CD4-positive, alpha-beta T cell treated with Interleukin-6 for 4 hours (primary cell): Measurements from ENCODE around the gene BAIAP2.
A peak's percentile ranks its signal among the peaks of the same experiment; 100 is the strongest.

Source experiments
- DNase-seq: peaks from one replicate; pipeline ENCODE4 v3.0.0-alpha.2; 2020; ENCODE audit warnings: mixed read lengths

Gene BAIAP2, protein sequence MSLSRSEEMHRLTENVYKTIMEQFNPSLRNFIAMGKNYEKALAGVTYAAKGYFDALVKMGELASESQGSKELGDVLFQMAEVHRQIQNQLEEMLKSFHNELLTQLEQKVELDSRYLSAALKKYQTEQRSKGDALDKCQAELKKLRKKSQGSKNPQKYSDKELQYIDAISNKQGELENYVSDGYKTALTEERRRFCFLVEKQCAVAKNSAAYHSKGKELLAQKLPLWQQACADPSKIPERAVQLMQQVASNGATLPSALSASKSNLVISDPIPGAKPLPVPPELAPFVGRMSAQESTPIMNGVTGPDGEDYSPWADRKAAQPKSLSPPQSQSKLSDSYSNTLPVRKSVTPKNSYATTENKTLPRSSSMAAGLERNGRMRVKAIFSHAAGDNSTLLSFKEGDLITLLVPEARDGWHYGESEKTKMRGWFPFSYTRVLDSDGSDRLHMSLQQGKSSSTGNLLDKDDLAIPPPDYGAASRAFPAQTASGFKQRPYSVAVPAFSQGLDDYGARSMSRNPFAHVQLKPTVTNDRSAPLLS

DNA sequence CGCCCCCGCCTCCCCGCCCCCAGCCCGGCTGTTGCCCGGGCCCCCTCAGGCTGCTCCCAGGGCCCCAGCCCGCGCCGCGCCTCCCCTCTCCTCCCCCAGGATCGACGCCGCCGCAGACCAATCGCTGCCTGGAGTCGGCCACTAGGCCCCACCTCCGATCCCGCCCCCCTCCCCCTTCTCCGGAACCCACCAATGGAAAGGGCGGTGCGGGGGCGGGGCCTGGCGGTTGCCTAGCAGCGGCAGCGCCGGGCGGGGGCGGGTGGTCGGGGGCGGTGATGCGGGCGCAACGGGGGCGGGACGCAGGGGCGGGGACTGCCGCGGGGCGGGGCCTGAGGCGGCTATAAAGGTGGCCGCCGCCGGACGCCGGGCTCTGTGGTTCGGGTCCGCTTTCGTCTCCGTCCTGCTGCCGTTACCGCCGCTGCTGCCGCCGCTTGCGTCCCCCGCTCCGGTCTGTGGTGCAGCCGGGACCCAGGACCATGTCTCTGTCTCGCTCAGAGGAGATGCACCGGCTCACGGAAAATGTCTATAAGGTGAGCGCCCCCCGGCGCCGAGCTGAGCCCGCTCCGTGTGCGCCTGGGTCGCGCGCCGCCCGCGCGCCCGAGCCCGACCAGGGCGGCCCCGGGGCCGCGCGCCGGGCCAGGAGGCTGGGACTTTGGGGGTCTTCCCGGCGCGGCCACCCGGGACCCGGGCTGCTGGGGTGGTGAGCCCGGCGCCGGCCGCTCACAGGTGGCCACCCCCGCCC lies at the start of gene BAIAP2:
Gene BAIAP2 (plus strand): TSS at position 373 of the 742 bp plus-strand sequence. CDS start 104 bp downstream, at position 477.
- DNase-seq, result peak; percentile 100

DNA sequence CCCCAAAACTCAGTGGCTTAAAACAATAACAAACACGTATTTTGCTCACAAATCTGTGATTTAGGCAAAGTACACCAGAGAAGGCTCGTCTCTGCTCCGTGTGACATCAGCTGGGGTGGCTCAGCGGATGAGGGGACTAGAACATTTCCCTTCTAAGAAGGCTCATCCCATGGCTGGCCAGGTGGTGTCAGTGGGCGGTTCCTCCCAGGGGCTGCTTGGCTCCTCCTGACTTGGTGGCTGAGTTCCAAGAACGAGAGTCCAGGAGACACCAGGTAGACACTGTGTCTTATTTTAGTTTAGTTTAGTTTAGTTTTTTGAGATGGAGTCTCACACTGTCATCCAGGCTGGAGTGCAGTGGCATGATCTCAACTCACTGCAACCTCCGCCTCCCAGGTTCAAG lies 48.9 kb upstream of the BAIAP2 start:
- no peak for DNase-seq

DNA sequence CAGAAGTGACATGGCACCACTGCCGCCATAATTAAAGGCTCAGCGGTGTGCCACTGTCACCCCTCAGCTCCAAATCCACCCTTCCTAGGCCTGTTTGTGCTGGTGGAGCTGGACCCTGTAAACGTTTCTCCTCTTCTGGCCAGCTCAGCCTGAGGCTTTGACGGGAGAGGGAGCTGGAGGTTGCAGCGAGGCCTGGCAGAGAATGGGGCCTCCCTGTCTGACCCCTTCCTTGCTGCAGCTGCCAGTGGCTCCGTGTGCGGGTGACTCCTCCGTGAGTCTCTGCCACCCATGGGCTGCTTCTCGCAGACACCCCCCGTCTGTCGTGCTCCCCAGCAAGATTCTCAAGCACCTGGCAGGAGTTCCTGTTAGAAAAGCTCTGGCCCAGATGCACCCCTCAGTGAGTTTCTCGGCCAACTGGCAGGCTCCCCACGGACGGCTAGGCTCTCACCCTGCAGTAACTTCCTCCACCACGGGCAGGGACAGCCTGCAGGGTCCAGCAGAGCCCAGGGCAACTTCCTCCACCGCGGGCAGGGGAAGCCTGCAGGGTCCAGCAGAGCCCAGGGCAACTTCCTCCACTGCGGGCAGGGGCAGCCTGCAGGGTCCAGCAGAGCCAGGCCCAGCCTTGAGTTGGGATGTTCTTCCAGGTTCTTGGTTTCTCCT lies 48.0 kb upstream of the BAIAP2 start:
- DNase-seq, result no peak

DNA sequence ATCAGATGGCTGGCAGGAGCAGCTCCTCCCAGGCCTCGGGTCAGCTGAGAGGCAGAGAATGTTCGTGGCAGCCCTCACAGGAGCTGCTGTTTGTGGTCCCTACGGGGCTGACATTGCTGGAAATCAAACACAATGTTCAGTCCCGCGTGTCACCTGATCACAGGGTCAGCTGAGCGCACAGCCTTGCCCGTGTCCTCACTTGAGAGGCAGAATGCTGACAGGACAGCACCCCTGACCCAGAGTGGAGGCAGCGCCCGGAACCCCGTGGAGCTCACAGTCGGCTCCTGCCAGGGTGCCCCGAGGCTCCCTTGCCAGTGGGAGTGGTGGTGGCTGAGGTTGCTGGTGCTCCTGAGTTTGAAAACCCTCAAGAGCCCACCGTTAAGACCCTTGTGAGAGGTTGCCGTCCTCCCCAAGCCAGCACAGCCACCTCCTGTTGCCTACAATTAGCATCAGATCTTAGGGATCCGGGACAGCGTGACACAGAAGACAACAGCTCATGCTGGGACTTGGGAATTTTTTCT lies 47.0 kb upstream of the BAIAP2 start:
- no peak for DNase-seq

DNA sequence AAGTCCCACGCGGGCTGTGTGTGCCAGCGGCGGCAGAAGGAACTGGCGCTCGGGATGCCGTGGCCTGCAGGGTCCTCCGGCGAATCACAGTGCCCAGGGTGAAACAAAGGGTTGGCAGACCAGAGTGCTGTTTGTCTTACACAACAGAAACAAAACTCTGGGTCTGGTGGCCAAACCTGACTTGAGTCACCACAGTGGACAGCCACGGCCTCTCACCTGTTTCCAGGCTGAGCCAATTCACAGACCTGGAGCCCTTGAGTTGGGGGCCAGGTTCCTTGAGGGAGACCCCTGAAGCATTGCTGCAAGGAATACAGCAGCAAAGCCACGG lies 45.4 kb upstream of the BAIAP2 start:
- no peak for DNase-seq

DNA sequence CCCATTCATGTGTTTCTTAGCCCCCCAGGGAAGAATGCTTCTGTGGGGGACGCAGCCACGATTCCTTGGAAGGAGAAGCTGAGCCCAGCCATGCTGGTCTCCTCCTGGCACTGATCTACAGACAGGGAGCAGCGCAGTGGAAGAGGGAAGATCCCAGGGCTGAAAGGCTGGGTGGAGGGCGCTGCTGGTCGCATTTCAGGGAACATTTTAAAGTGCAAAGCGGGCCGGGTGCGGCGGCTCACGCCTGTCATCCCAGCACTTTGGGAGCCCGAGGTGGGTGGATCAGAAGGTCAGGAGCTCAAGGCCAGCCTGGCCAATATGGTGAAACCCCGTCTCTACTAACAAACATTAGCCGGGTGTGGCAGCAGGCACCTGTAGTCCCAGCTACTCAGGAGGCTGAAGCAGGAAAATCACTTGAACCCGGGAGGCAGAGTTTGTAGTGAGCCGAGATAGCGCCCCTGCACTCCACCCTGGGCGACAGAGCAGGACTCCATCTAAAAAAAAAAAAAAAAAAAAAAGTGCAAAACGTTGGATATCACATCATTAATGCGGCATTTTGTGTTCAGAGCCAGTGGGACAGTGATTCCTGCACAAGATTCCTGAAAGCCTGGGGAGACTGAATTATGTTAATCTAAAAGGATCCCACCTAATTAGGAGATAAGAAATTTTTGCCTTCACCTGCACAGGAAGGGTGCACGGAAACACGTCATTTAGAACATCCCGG lies 43.9 kb upstream of the BAIAP2 start:
- DNase-seq, result no peak

DNA sequence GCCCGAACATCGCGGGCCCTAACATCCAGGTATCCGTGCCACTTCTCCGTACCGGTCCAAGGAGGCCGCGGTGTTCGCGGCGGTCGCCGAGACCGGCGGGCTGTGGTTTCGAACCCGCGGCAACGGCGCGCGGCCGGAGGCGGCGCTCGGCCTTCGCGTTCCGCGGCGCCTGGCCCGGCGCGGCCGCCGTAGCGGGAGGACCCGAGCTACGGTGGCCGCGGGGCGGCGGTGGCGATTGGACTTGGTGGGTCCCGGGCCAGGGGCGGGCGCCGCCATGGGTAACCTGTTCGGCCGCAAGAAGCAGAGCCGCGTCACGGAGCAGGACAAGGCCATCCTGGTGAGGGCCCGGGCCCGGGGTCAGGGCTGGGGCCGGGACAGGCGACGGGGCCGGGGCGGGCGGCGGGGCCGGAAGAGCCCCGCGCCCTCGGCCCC lies 43.3 kb upstream of the BAIAP2 start, which contains the start of gene CHMP6:
Gene CHMP6 (plus strand): TSS at position 197 of the 432 bp plus-strand sequence. CDS start 78 bp downstream, at position 275.
- peak; percentile 77 for DNase-seq

DNA sequence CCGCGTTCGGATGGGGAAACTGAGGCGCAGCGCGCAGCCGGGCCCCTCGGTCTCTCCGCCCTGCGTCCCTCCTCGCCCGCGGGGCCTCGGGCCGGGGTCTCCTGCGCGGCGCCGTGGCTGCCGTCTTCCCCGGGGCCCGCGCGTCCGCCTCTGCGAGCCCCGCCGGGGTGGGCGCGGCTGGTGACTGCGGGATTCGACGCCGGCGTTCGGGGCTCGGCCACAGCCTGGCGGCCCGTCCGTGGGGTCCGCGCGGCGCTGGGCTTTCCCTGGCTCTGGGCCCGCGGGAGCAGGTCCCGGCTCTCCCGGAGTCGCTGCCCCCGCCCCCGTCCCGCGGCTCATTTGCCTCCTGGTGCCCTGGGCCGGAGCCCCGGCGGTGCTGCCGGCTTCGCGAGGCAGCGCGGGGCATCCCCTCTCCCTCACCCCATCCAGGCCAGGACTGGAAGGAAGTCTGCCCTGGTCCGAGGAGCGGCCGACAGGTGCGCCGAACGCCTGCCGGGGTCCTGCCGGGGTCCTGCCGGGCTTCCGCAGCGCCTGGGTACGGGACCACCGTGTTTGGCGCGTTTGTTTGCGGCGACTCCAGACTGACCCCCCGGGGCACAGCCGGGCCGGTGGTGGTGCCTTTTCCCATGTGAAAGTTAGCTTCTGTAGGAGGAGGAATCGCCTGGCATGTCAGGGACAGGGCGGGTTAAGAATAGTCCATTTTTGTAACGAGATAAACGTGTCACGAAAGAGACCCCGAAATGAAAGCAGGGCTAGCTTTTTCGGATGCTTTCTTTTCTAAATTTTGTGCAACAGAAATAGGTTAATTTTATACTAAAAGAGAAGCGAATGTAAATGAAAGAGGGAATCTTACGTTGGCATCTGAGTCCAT lies 42.6 kb upstream of the BAIAP2 start:
- DNase-seq, result peak; percentile 18

DNA sequence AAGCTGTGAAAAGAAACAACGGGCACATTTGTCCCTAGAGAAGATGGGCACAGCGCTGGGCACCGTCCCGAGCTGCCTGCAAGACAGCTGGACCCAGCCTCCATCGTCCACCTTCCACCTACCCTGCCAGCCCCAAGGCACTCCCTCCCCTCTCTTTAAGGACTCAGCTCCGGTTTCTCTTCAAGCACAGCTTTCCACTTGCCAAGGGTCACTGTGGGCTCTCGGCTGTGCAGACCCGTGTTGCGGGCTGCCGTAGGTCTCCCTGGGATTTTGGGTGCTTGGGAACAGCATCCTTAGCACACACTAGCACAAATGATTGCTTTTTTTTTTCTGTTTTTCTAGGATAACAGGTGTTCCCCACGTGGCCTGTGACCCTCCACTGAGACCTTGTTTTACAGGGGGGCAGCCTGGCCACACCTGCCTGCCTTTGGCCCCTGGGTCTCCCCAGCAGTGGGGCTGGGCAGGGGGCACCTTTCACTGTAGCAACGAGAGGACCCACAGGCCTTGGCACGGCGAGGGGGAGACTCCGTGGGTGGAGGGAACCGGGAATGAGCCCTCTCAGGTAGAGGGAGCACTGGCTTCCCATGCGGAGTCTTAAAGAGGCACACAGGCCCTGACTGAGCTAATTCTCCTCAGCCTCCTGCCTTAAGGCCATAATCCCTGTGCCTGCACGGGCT lies 41.9 kb upstream of the BAIAP2 start:
- no peak for DNase-seq

DNA sequence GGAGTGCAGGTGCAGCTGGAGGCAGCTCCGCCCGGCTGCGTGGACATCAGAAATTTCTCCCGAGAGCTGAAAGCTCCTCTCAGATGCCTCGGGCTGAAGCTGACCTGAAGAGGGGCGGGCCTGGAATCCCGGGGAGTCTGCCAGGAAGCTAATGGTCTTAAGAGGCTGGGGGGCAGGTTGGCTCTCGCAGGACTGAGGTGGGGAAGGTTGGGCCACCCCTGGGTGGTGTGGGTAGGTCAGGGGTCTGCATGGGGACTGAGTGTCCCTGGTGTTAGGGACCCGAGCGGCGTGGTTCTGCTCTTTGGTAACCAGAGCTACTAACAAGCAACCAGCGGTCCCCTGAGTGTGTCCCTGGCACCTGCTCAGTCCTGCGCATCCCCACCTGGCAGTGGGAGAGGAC lies 39.8 kb upstream of the BAIAP2 start:
- DNase-seq, result no peak

DNA sequence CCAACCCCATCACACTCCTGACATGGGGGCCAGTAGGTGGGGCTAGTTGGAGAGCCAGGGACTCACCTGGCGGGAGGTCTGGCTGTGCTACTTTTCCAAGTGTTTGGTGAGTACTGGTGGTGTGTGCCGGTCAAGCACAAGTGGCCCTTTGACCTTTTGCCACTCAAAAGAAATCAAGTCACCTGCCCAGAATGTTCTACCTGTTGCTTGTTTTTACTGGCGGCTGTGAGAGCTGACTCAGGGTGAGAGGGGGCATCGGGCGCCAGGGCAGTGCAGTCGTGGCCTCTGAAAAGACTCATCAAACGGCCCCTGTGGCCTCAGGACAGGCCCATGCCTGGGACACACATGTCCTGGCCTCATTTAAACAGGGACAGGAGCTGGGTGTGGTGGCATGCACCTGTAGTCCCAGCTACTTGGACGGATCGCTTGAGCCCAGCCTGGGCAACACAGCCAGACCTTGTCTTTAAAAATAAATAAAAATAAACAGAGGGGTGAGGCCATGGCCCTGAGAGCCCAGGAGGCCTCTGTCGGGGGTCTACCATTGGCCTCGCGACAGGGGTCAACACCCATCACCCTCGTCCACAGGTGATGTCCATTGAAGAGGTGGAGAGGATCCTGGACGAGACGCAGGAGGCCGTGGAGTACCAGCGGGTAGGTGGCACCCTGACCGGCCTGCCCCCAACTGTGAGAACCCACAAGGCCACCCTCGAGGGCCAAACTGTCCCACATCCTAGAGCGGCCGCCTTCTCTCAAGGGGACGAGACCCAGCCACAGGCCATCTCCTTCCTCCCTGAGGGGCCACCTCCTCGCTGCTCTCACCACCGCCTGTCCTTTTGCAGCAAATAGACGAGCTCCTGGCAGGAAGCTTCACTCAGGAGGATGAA lies 38.3 kb upstream of the BAIAP2 start:
- no peak for DNase-seq

DNA sequence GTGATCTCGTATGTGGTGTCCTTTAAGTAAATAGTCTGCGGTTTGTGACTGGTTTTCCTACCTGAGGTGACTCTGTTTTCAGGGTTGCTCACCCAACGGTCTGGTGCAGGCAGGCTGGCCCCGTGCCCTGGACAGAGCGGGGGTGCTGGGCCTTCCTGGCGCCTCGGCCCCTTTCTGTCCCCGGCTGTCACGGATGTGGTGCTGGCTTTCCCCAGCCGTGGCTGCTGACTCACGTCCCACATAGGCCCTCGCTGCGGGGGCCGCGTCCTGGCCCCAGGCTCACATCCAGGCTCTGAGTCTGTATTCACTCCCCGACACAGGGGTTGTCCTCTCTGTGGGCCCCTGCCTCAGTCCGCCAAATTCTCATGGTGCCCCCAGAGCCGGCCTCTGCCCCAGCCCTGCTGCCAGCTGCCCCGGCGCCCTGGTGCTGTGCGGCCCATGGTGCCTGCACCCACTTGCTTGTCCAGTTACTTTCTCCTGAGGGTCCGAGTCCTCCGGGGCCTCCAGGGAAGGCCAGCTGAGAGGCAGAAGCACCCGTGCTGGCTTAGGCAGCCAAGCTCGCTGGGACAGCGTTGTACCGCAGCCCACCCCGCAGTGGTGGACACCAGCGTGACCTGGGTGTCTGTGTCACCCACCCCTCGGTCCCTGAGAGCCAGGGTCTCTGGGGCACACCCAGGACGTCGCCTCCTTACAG lies 37.4 kb upstream of the BAIAP2 start:
- DNase-seq, result no peak

DNA sequence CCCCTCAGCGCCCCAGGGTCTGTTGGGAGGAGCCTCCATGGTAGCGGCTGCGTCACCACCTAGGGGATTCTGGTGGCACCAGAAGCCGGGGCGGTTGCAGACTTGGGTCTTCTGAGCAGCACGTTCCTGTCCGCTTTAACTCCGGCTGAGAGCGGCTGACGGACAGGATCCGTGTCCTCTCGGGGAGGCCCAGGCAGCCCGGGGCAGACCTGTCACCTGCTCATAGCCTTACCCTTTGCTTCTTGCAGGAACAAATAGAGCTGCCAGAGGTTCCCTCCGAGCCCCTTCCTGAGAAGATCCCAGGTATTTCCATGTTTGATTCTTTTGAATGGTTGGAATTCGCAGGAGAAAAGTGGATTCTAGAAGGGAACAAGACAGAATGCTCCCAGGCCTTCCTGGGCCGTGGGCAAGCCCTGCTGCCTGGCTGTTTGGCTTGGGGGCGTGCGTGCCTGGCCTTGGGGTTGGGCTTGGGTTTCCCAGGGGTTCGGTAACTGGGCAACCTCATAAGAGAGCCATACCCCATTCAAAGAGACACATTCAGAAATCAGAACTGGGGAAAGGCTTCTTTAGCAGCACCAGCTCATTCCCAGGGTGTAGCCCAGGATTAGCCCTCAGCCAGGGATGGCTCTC lies 36.7 kb upstream of the BAIAP2 start:
- no peak for DNase-seq

DNA sequence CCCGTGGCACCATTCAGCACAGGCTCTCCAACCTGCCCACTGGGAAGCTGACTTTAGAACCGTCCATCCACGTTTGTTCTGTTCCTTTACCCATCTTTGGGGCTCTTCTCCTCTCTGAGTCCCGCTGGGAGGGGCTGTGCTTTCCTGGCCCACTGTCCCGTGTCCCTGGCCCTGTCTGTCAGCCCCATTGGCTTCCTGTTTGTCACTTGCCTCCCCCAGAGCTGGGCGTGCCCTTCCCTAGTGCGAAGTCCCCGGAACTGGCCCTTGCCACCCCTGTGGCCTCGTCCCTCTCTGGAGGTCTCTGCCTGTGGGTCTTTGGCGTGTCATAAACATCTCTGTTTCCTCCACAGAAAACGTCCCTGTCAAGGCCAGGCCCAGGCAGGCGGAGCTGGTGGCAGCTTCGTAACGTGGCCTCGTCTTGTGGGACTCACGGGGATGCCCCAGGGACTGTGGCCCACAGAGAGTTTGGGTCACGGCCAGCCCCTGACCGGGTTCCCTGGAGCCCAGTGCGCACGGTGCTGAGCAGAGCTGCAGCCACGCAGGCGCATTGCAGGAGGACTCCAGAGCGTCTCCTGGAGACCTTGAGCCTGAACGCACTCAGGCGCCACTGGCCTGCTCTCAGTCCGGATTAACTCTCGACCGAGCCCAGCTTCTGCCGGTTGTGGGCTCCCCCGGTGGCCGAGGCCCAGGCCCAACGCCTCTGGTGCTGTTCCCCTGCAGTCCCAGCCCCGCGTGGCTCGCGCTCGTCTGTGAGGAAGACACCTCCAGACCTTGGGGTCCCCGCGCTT lies 36.0 kb upstream of the BAIAP2 start:
- no peak for DNase-seq

DNA sequence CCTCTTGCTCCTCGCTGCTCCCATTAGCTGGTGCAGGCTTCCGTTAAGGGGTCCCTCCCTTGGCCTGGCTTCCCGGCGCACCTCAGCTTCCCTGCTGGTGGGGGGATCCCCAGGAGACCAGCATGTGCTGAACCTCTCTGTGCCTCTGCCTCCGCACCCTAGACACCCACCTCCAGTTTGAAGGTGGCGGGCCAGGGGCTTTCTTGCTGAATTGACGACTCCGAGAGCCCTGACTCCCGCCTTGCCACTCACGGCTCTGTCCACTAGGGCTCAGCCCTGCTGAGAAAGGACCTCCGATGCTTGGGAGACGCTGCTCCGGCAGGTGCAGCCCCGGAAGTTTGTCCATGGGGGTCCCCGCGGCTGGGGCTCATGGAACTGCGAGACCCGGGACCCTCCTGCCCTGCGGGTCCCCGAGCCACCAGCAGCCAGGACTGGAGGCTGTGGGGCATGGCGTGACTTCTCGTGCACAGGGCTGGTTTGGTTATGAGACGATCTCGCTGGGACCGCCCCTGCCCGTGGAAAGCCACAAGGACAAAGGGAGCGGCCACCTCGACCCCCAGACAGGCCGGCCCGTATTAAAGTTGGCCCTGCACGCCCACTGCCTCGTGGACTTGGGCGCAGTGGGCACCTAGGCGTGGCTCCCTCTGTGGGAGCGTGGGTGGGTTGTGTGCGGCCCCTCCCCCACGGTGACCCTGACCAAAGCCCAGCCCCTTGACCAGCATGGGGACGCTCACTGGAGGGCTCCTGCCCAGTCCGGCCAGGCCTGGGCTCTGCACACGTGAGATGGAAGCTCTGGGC lies 35.2 kb upstream of the BAIAP2 start:
- no peak for DNase-seq

DNA sequence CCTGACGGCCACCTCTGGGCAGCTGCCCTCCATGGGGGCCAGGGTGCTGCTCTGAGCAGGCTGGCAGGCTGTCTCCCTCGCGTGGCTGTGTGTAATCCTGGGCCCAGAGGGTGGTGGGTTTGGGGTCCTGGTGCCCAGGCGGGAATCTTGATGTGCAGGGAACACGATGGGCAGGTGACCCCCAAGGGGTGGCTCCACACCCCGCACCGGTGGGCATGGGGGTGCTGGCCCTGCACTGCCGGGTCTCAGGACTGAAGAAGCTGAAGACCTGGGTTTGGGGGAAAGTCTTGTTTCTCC lies 34.7 kb upstream of the BAIAP2 start:
- no peak for DNase-seq
